KMS-11 (cell line): ENCODE results near the gene PRDM7.

ENCODE experiments used
- H2AFZ ChIP-seq: fragments of 200-600 bp; sonication (generic); 2 replicates; pipeline ENCODE4 v1.6.1; 2016; ENCODE audit warnings: antibody characterized with exemption, mixed run types, low read depth
- H3K27ac ChIP-seq: fragments of 200-600 bp; sonication (generic); 2 replicates; pipeline ENCODE4 v1.6.1; 2016; ENCODE audit warnings: mild to moderate bottlenecking, mixed run types
- H3K27me3 ChIP-seq: fragments of 200-600 bp; sonication (generic); 2 replicates; pipeline ENCODE4 v1.6.1; 2017; ENCODE audit warnings: mild to moderate bottlenecking, low read depth, mixed run types, moderate library complexity; ENCODE audit not compliant: insufficient read depth
- H3K36me3 ChIP-seq: fragments of 200-600 bp; sonication (generic); 2 replicates; pipeline ENCODE4 v1.6.1; 2017; ENCODE audit warnings: mild to moderate bottlenecking, mixed run types; ENCODE audit not compliant: insufficient read depth
- H3K4me1 ChIP-seq: fragments of 200-600 bp; sonication (generic); 2 replicates; pipeline ENCODE4 v1.6.1; 2016; ENCODE audit warnings: mild to moderate bottlenecking, low read depth, mixed run types; ENCODE audit not compliant: poor library complexity, severe bottlenecking
- H3K4me2 ChIP-seq: fragments of 200-600 bp; sonication (generic); 2 replicates; pipeline ENCODE4 v1.7.0; 2016; ENCODE audit warnings: mild to moderate bottlenecking, mixed run types
- H3K4me3 ChIP-seq: fragments of 200-600 bp; sonication (generic); IDR thresholded peaks from 2 replicates; pipeline ENCODE4 v1.6.1; 2017; ENCODE audit warnings: low read depth, low read length, mixed read lengths; ENCODE audit not compliant: insufficient read depth
- H3K79me2 ChIP-seq: fragments of 200-600 bp; sonication (generic); 2 replicates; pipeline ENCODE4 v1.6.1; 2016; ENCODE audit warnings: low read depth, mixed run types; ENCODE audit not compliant: insufficient read depth
- H3K9ac ChIP-seq: fragments of 200-600 bp; sonication (generic); 2 replicates; pipeline ENCODE4 v1.6.1; 2016; ENCODE audit warnings: mild to moderate bottlenecking, mixed run types
- H4K20me1 ChIP-seq: fragments of 200-600 bp; sonication (generic); 2 replicates; pipeline ENCODE4 v1.6.1; 2016; ENCODE audit warnings: mild to moderate bottlenecking, mixed run types; ENCODE audit not compliant: insufficient read depth
- CTCF ChIP-seq: fragments of 200-600 bp; sonication (generic); conservative IDR thresholded peaks from 2 replicates; pipeline ENCODE4 v1.6.1; 2017; ENCODE audit warnings: low read depth, mild to moderate bottlenecking, antibody characterized with exemption, low read length, moderate library complexity, mixed read lengths

PRDM7 gene

GRCh38 chr16:90016339-90016950, 60.7 kb downstream of the PRDM7 start:
- Histone ChIP-seq H4K20me1 (no peaks in the 10 kb centered on the region), H2AFZ (no peak overlapping the region), H3K4me1 (no peaks in the 10 kb centered on the region), H3K9ac (no peak overlapping the region), H3K27ac (no peak overlapping the region), H3K79me2 (no peaks in the 10 kb centered on the region), H3K27me3 (peaks cover 21% of the 10 kb centered on the region), H3K4me2 (no peak overlapping the region), H3K36me3 (no peaks in the 10 kb centered on the region), H3K4me3 (no peak overlapping the region)
- no peak for TF ChIP-seq CTCF

GRCh38 chr16:90015586-90016338, 61.4 kb downstream of the PRDM7 start:
- Histone ChIP-seq H4K20me1 (no peaks in the 10 kb centered on the region), H3K4me2 (no peak overlapping the region), H3K4me1 (no peaks in the 10 kb centered on the region), H3K9ac (no peak overlapping the region), H3K36me3 (no peaks in the 10 kb centered on the region), H3K79me2 (no peaks in the 10 kb centered on the region), H3K4me3 (no peak overlapping the region), H2AFZ (no peak overlapping the region), H3K27me3 (peaks cover 23% of the 10 kb centered on the region), H3K27ac (no peak overlapping the region)
- no peak for TF ChIP-seq CTCF

- H3K36me3 ChIP-seq: no peaks in the 10 kb centered on the region
- H3K9ac ChIP-seq: no peak overlapping the region
- H3K4me3 ChIP-seq: no peak overlapping the region
- H3K27ac ChIP-seq: no peak overlapping the region
- H4K20me1 ChIP-seq: no peaks in the 10 kb centered on the region
- TF ChIP-seq CTCF: no peak
- H3K27me3 ChIP-seq: peaks cover 32% of the 10 kb centered on the region
- no peak overlapping the region for H3K4me2 ChIP-seq
- no peak overlapping the region for H2AFZ ChIP-seq
- no peaks in the 10 kb centered on the region for H3K79me2 ChIP-seq
- no peaks in the 10 kb centered on the region for H3K4me1 ChIP-seq
Observed at GRCh38 chr16:90012991-90013745, 64.0 kb downstream of the PRDM7 start.

- no peak for TF ChIP-seq CTCF
- Histone ChIP-seq H3K27ac (no peak overlapping the region), H4K20me1 (no peaks in the 10 kb centered on the region), H3K4me3 (no peak overlapping the region), H3K27me3 (peaks cover 25% of the 10 kb centered on the region), H3K4me1 (no peaks in the 10 kb centered on the region), H3K9ac (no peak overlapping the region), H2AFZ (no peak overlapping the region), H3K4me2 (no peak overlapping the region), H3K36me3 (no peaks in the 10 kb centered on the region), H3K79me2 (no peaks in the 10 kb centered on the region)
Observed at GRCh38 chr16:90011908-90012501, 65.1 kb downstream of the PRDM7 start.
